Coronary artery (tissue), 2 donors: ENCODE data around the gene ODF2L.

Source experiments
- DNase-seq: peaks from one replicate; pipeline ENCODE4 v3.0.0-alpha.2; 2017; ENCODE audit warnings: low spot score
- H3K27ac ChIP-seq, 2 donors: fragments of 200-600 bp; sonication (generic); one replicate each; pipeline ENCODE4 v1.5.1; 2016 to 2019
- H3K4me3 ChIP-seq: fragments of 200-600 bp; sonication (generic); 2 replicates; pipeline ENCODE4 v1.5.1; 2016; ENCODE audit warnings: mild to moderate bottlenecking, moderate library complexity
- TF ChIP-seq, protein P1 (sequence below): fragments of 200-600 bp; sonication (generic); IDR thresholded peaks from one replicate; pipeline ENCODE4 v1.5.1; 2019; ENCODE audit warnings: antibody characterized with exemption

Gene ODF2L

DNA sequence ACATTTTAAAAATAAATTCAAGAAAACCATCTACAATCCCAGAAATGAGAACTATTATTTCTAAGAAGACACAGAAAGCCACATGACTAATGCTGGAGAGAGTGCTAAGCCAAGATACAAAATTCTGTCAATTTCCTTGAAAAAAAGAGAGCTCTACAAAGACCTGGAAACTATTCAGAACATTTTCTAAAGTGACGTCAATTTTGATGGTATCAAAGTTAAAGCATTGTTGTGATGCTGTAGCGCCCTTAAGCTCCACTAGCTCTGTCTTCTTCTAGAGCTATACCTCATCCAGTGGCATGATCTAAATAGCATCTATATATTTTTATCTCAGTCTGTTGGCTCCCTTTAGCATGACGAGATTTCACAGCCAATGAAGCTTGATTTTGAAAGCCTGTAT, 73.9 kb downstream of the ODF2L start:
- H3K27ac ChIP-seq, result no peak overlapping the region
- no peak overlapping the region for H3K4me3 ChIP-seq
- TF ChIP-seq, protein P1, sequence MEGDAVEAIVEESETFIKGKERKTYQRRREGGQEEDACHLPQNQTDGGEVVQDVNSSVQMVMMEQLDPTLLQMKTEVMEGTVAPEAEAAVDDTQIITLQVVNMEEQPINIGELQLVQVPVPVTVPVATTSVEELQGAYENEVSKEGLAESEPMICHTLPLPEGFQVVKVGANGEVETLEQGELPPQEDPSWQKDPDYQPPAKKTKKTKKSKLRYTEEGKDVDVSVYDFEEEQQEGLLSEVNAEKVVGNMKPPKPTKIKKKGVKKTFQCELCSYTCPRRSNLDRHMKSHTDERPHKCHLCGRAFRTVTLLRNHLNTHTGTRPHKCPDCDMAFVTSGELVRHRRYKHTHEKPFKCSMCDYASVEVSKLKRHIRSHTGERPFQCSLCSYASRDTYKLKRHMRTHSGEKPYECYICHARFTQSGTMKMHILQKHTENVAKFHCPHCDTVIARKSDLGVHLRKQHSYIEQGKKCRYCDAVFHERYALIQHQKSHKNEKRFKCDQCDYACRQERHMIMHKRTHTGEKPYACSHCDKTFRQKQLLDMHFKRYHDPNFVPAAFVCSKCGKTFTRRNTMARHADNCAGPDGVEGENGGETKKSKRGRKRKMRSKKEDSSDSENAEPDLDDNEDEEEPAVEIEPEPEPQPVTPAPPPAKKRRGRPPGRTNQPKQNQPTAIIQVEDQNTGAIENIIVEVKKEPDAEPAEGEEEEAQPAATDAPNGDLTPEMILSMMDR, result no peak
- DNase-seq, result no peak

DNA sequence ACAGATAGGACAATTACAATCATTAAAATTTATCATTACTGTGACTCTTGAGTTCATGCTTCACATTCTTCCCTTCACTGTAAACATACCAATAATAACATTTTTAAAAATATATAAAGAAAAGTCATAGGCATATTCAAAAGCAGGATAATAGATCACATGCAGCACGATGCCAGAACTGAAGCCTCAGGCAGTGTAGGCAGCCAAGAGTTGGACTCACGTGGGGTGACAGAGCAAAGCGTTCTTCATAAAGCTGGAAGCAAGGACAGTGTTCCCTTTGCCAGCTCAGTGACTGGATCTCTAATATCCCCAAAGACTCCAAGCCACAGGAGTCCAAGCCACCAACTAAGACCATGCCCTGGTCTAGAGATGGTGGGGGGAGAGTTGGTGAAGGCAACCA, 77.7 kb downstream of the ODF2L start:
- Histone ChIP-seq H3K27ac (no peak overlapping the region), H3K4me3 (no peak overlapping the region)
- TF ChIP-seq, protein P1, result no peak
- DNase-seq, result no peak

DNA sequence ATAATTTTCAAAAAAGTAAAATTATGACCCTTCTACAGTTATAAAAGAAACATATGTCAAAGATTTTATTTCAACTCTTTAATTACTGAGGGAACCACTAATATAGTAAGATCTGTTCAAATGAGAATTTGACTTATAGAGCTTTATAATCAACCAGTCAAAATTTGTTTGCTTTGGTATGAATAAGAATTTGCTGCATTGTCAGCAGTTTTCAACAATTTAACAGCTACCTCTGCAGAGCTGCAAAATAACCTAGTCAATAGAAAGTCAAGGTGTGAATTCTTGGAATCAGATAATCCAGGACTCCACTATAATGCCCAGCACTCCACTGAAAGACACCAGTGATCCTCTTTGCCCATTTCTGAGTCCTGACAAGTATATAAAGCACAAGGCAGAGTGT, 78.2 kb downstream of the ODF2L start:
- TF ChIP-seq, protein P1, result no peak

DNA sequence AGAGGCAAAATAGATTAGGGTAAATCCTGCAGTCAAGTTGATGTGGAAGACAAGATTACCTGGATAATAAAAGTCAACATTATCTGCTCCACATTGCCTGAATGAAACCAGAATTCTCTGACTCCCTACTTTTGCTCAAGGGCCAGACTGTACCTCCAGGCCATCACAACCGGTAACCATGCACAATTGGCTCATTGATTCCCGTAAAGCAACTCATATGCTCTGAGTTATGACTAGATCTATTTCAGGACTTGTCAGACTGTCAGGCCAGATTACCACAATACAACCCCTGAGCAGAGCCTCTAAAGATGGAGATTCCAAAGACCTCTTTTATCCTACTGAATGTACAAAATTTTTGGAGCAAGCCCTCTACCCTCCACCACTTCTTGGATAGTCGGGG, 90.4 kb downstream of the ODF2L start:
- no peak overlapping the region for H3K4me3 ChIP-seq
- H3K27ac ChIP-seq, result no peak overlapping the region
- TF ChIP-seq, protein P1, result no peak
- DNase-seq, result no peak

More for the DNA sequence above, 78.2 kb downstream of the ODF2L start:
- no peak for DNase-seq
- no peak overlapping the region for H3K4me3 ChIP-seq
- H3K27ac ChIP-seq, result no peak overlapping the region

DNA sequence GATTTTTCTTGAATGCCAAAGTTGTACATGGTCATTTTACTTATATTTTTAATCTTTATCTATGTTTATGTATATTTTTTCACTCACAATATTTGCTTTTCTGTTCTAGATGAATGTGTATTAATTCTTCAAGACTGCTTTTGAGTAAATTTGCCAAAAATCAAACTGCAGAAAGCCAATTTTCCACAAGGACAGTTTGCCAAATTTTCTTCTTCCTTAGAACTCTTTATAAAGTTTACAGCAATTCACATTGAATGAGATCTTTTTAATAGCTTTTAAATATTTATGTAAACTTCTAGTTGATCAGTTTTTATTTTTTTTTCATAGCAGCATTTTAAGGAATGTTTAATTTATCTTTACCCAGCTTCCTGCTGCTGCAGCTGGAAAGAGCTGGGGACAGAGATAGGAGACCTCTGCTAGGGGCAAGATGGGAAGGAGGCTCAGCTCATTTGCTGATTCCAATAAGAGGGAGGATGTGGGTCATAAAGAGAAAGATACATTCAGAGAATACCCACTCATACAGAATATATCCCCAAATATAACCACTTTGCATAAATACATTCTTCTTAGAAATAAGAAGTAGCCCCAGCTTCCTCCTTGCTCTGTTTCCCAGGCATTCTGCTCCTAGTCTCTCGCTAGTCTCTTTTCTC, 93.0 kb downstream of the ODF2L start:
- Histone ChIP-seq H3K4me3 (no peak overlapping the region), H3K27ac (no peak overlapping the region)
- DNase-seq, result no peak
- TF ChIP-seq, protein P1, result no peak
